Peyer's patch (tissue), 4 donors: ENCODE measurements around the gene RESF1. TPM values are rescaled to one million over a fixed set of nuclear protein-coding genes. Genes with fewer than 3 reads are reported as not detected.
"Not testable (repeated sequence)": the region's sequence is repeated elsewhere in the genome, so short reads cannot be mapped to it uniquely, and the experiment has no call there.

Experiments
- DNase-seq, 3 donors: peaks; one replicate each; pipeline ENCODE4 v3.0.0-alpha.2; 2017 to 2019
- H3K27ac ChIP-seq, 4 donors: fragments of 200-600 bp; sonication (generic); one replicate each; pipeline ENCODE4 v1.5.1; 2016 to 2019
- H3K27me3 ChIP-seq, 2 donors: fragments of 200-600 bp; sonication (generic); one replicate each; pipeline ENCODE4 v1.5.1; 2019
- H3K36me3 ChIP-seq, 3 donors: fragments of 200-600 bp; sonication (generic); one replicate each; pipeline ENCODE4 v1.5.1; 2016 to 2019
- H3K4me1 ChIP-seq, 4 donors: fragments of 200-600 bp; sonication (generic); one replicate each; pipeline ENCODE4 v1.5.1; 2016 to 2019
- H3K4me3 ChIP-seq, 4 donors: fragments of 200-600 bp; sonication (generic); 1 replicate in 3 of 4; 2 replicates in 1 of 4; pipeline ENCODE4 v1.5.1; 2016 to 2019; ENCODE audit warnings: mild to moderate bottlenecking in 1 of 4
- H3K9me3 ChIP-seq, 4 donors: fragments of 200-600 bp; sonication (generic); one replicate each; pipeline ENCODE4 v1.5.1; 2016 to 2019; ENCODE audit warnings: mild to moderate bottlenecking in 1 of 4
- POLR2A ChIP-seq, 2 donors: fragments of 450-650 bp; IDR thresholded peaks; one replicate each; pipeline ENCODE4 v1.5.1; 2017; ENCODE audit warnings: antibody characterized with exemption in 2 of 2, mild to moderate bottlenecking in 2 of 2, moderate library complexity in 2 of 2
- total RNA-seq, 4 donors: library from RNA; depleted of rRNA; stranded (reverse); fragments of >200 nt; gene quantifications; one replicate each; pipeline ENCODE4 v1.1.0, GENCODE V29; 2016
- TF ChIP-seq, protein P1 (sequence below), 6 experiments: fragments of 450-650 bp in 4 of 6; fragments of 200-600 bp in 2 of 6; sonication (generic) in 1 of 6; IDR thresholded peaks; one replicate each; pipeline ENCODE4 v1.5.1; 2017 to 2019; ENCODE audit warnings: antibody characterized with exemption in 6 of 6, mild to moderate bottlenecking in 3 of 6, moderate library complexity in 1 of 6

Gene RESF1
- total RNA-seq, 4 donors from 2014 or later, result 91.8 to 287 (median 137) TPM

DNA sequence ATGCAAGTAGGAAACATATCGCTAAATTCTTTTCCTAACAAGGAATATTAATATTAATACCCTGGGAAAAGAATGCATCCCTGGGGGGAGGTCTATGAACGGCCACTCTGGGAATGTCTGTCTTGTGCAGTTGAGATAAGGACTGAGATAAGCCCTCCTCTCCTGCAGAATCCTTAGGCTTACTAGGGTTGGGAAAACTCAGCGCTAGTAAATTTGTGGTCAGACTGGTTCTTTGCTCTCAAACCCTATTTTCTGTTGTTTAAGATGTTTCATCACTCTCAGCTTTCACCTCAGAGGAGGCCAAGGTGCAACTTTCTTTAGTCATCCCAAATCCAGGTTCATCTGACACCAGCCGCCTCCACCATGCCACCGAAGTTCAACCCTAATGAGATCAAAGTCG is 11.2 kb upstream of the RESF1 start:
- no peaks in the 10 kb centered on the region for H3K36me3 ChIP-seq
- peak in 1 of 3 donors; percentile 40 for DNase-seq
- H3K27ac ChIP-seq, result peak overlapping the region in 1 of 4 donors; percentile 58
- no peak overlapping the region for H3K4me3 ChIP-seq
- no peaks in the 10 kb centered on the region for H3K4me1 ChIP-seq
- H3K27me3 ChIP-seq, result no peaks in the 10 kb centered on the region
- H3K9me3 ChIP-seq, result peaks cover 0 to 7% (median 1%) of the 10 kb centered on the region in 4 donors
- TF ChIP-seq POLR2A (IDR thresholded peaks at IDR 0.05), result no peak
- TF ChIP-seq, protein P1, sequence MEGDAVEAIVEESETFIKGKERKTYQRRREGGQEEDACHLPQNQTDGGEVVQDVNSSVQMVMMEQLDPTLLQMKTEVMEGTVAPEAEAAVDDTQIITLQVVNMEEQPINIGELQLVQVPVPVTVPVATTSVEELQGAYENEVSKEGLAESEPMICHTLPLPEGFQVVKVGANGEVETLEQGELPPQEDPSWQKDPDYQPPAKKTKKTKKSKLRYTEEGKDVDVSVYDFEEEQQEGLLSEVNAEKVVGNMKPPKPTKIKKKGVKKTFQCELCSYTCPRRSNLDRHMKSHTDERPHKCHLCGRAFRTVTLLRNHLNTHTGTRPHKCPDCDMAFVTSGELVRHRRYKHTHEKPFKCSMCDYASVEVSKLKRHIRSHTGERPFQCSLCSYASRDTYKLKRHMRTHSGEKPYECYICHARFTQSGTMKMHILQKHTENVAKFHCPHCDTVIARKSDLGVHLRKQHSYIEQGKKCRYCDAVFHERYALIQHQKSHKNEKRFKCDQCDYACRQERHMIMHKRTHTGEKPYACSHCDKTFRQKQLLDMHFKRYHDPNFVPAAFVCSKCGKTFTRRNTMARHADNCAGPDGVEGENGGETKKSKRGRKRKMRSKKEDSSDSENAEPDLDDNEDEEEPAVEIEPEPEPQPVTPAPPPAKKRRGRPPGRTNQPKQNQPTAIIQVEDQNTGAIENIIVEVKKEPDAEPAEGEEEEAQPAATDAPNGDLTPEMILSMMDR (IDR thresholded peaks at IDR 0.05), result no peak

DNA sequence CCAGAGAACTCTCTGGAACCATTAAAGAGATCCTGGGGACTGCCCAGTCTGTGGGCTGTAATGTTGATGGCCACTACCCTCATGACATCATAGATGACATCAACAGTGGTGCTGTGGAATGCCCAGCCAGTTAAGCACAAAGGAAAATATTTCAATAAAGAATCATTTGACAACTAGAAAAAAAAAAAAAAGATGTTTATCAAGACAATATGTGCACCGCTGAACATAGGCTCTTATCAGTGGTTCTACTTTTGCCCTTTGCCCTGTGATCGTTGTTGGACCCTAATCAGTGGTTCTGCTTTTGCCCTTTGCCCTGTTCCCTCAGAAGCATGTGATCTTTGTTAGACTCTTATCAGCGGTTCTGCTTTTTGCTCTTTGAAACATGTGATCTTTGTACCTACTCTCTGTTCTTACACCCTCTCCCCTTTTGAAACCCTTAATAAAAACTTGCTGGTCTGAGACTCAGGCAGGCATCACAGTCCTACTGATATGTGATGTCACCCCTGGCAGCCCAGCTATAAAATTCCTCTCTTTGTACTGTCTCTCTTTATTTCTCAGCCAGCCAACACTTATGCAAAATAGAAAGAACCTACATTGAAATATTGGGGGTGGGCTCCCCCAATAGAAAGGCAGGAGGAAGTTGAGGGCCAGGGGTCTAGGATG is 10.4 kb upstream of the RESF1 start:
- H3K4me3 ChIP-seq, H3K27me3 ChIP-seq, H3K36me3 ChIP-seq, H3K9me3 ChIP-seq, H3K4me1 ChIP-seq: not testable (repeated sequence)
- peak overlapping the region in 2 of 4 donors; percentile 54 to 58 for H3K27ac ChIP-seq
- DNase-seq, result peak in 1 of 3 donors; percentile 68

DNA sequence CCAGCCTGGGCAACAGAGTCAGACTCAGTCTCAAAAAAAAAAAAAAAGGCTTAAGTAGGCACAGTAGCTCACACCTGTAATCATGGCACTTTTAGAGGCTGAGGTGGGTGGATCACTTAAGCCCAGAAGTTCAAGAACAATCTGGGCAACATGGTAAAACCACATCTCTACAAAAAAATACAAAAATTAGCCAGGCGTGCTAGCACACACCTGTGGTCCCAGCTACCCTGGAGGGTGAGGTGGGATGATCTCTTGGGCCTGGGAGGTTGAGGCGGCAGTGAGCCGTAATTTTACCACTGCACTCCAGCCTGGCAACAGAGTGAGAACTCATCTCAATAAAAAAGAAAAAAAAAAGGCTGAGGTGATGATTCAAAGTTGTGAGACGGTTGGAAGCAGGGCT is 9.1 kb upstream of the RESF1 start:
- TF ChIP-seq POLR2A (IDR thresholded peaks at IDR 0.05), result no peak
- TF ChIP-seq, protein P1 (IDR thresholded peaks at IDR 0.05), result no peak
- H3K36me3 ChIP-seq, result no peaks in the 10 kb centered on the region
- H3K27me3 ChIP-seq, result no peaks in the 10 kb centered on the region
- peak overlapping the region in 2 of 4 donors; percentile 0 to 38 for H3K27ac ChIP-seq
- H3K9me3 ChIP-seq, result peaks cover 0 to 7% (median 0%) of the 10 kb centered on the region in 4 donors
- no peaks in the 10 kb centered on the region for H3K4me1 ChIP-seq
- no peak for DNase-seq
- H3K4me3 ChIP-seq, result no peak overlapping the region

DNA sequence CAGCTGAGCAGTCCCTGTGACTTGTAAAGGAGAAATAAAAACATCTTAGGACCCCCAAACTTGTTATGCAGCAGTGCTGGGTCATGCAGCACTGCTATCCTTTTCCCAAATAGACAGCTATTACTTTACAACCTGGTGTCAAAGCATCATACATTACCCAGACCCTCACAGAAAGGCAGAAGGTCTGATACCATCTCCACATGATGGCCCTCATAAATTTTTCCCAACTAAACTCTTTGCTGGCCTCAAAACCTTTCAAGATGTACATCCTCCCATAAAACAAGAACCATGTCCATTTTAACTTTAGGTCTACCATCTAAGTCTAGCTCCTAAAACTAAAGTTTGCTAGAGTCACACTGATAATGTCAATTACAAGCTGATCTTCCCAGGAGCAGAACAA is 8.7 kb upstream of the RESF1 start:
- no peak overlapping the region for H3K4me3 ChIP-seq
- peaks cover 0 to 7% (median 0%) of the 10 kb centered on the region in 4 donors for H3K9me3 ChIP-seq
- TF ChIP-seq, protein P1 (IDR thresholded peaks at IDR 0.05), result no peak
- TF ChIP-seq POLR2A (IDR thresholded peaks at IDR 0.05), result no peak
- no peak for DNase-seq
- H3K27ac ChIP-seq, result peak overlapping the region in 2 of 4 donors; percentile 0 to 38
- H3K36me3 ChIP-seq, result no peaks in the 10 kb centered on the region
- no peaks in the 10 kb centered on the region for H3K4me1 ChIP-seq
- no peaks in the 10 kb centered on the region for H3K27me3 ChIP-seq

DNA sequence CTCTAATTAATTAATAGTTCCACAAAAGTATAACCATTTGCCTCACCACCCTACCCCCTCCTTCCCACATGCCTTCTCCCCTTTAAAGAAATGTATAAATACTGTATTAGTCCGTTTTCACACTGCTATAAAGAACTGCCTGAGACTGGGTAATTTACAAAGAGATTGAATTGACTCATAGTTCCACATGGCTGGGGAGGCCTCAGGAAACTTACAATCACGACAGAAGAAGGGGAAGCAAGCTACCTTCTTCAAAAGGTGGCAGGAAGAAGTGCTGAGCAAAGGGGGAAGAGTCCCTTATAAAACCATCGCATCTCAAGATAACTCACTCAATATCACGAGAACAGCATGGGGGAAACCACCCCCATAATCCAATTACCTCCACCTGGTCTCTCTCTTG is 8.2 kb upstream of the RESF1 start:
- H3K36me3 ChIP-seq, result no peaks in the 10 kb centered on the region
- TF ChIP-seq POLR2A (IDR thresholded peaks at IDR 0.05), result no peak
- TF ChIP-seq, protein P1 (IDR thresholded peaks at IDR 0.05), result no peak
- H3K9me3 ChIP-seq, result peaks cover 0 to 7% (median 0%) of the 10 kb centered on the region in 4 donors
- peak in 1 of 3 donors; percentile 17 for DNase-seq
- H3K4me3 ChIP-seq, result no peak overlapping the region
- no peaks in the 10 kb centered on the region for H3K4me1 ChIP-seq
- no peak overlapping the region for H3K27ac ChIP-seq
- H3K27me3 ChIP-seq, result no peaks in the 10 kb centered on the region

DNA sequence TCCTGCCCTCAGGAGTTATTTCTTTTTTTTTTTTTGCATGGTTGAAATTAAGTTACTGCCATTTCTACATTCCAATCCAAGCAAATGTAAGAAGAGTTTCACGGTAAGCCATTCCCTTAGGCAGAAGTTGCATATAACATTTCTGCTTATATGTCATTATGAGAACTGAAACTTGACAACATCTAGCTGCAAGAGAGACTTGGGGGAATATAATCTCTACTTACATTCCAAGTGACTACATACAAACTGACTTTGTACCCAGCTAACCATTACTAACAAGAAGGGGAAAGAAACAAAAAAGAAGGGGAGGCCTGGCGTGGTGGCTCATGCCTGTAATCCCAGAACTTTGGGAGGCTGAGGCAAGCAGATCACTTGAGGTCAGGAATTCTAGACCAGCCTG is 7.3 kb upstream of the RESF1 start:
- TF ChIP-seq, protein P1 (IDR thresholded peaks at IDR 0.05), result no peak
- TF ChIP-seq POLR2A (IDR thresholded peaks at IDR 0.05), result no peak
- no peaks in the 10 kb centered on the region for H3K27me3 ChIP-seq
- no peak for DNase-seq
- H3K36me3 ChIP-seq, result no peaks in the 10 kb centered on the region
- H3K4me3 ChIP-seq, result no peak overlapping the region
- peaks cover 0 to 7% (median 0%) of the 10 kb centered on the region in 4 donors for H3K9me3 ChIP-seq
- no peak overlapping the region for H3K27ac ChIP-seq
- H3K4me1 ChIP-seq, result no peaks in the 10 kb centered on the region
